DND-41 (cell line): ENCODE measurements around the gene BOLL.

Experiments
- EZH2 ChIP-seq: IDR thresholded peaks from 3 replicates; pipeline ENCODE4 v1.6.1; 2012; ENCODE audit warnings: borderline replicate concordance, low read depth, mild to moderate bottlenecking, moderate library complexity, low read length, inconsistent platforms; ENCODE audit not compliant: severe bottlenecking
- TF ChIP-seq, protein P1 (sequence below): IDR thresholded peaks from 2 replicates; pipeline ENCODE4 v1.5.1; 2012; ENCODE audit warnings: borderline replicate concordance, low read length, moderate library complexity, mild to moderate bottlenecking; ENCODE audit not compliant: poor library complexity, severe bottlenecking; ENCODE audit errors: extremely low read depth

DNA sequence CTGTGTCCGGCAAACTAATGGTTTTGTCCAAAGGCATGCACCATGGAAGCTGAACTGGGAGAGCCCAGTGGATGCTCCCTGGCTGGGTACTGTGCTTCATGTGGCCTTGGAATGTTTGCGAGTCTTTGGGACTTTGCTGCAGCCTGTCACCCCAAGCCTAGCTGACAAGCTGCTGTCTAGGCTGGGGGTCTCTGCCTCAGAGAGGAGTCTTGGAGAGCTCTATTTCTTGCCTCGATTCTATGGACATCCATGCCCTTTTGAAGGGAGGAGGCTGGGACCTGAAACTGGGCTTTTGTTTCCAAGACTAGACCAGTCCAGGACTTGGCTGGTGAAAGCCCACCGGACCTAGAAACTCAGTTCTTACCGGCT lies 78.3 kb downstream of the BOLL start:
- TF ChIP-seq EZH2, result no peak
- TF ChIP-seq, protein P1, sequence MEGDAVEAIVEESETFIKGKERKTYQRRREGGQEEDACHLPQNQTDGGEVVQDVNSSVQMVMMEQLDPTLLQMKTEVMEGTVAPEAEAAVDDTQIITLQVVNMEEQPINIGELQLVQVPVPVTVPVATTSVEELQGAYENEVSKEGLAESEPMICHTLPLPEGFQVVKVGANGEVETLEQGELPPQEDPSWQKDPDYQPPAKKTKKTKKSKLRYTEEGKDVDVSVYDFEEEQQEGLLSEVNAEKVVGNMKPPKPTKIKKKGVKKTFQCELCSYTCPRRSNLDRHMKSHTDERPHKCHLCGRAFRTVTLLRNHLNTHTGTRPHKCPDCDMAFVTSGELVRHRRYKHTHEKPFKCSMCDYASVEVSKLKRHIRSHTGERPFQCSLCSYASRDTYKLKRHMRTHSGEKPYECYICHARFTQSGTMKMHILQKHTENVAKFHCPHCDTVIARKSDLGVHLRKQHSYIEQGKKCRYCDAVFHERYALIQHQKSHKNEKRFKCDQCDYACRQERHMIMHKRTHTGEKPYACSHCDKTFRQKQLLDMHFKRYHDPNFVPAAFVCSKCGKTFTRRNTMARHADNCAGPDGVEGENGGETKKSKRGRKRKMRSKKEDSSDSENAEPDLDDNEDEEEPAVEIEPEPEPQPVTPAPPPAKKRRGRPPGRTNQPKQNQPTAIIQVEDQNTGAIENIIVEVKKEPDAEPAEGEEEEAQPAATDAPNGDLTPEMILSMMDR, result no peak
